HS-5 (cell line): Measurements from ENCODE around the gene CPA1.

Experiments used
- DNase-seq: peaks from one replicate; pipeline ENCODE4 v3.0.0-alpha.2; 2012; ENCODE audit warnings: low read depth

CPA1 gene

DNA sequence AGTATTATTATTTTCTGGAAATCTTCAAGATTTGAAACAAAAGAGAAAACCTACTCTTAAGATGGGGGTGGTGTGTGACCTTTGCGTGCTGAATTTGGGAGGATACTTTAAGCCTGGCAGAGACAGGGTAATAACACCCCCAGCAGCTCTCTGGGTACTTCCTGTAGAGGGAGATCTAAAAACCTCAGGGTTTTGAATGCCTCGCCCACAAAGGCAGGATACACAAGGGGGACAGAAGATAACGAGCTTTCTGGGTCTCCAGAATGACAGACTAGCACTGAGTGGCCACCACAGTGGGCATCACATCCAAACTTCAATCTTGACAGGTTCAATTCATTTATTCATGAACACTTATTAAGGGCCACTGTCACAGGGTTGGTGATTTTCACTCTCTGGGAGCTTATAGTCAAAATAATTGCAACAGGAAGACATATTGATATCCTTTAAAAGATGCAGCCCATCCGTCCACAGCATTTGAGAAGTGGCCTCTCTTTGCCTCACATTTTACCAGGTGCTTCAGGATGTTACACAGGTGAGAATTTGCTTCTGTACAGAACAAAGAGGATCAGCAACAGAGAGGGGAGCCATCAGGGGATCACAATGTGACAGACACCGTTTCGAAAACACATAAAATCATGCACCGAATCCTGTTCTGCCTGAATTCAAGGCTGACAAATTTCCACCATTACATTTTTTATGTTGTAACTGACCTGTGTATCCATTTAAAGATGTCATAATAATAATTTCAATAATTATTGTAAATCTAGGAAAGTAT is 14.3 kb downstream of the CPA1 start:
- no peak for DNase-seq

- DNase-seq = no peak
Observed at GRCh38 chr7:130395421-130395820, 15.1 kb downstream of the CPA1 start.

- no peak for DNase-seq
Observed at GRCh38 chr7:130396109-130396508, 15.8 kb downstream of the CPA1 start.

- DNase-seq = no peak
Observed at GRCh38 chr7:130397051-130397757, 16.9 kb downstream of the CPA1 start.

DNA sequence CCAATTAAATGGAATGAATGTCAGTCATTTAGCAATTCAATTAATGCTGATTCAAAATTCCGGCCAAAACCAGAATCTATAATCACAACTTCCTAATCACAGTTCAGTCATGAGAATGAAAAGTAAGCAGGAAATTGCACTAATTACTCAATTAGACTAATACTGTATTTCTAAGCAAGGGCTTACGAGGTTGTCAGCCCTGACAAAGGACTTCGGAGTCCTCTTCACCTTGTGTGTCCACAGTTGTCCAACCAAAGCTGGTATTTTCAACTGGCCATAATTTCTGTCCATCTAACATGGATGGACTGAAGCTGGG is 17.4 kb downstream of the CPA1 start:
- DNase-seq = no peak

- no peak for DNase-seq
Observed at GRCh38 chr7:130398526-130399090, 18.3 kb downstream of the CPA1 start.

DNA sequence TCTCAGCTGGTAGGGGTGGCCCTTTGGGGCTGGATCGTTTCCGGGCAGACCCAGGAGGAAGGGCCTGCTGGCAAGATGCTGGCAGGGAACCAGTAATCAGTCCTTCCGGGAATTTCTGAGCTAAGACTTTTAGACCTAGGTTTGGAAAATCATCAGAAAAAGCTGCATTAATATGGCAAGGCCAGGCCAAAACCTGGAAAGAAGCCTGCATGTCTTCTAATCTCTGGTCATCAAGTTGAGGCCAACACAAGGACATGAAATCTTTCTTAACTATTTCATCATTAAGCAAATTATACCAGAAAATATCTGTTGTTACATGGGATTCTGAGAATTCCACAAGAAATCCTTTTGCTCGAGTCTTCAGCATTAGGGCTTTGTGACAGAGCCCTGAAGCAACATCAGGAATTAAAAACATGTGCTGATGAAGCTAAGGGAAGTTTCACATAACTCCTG is 19.9 kb downstream of the CPA1 start:
- no peak for DNase-seq

- no peak for DNase-seq
Observed at GRCh38 chr7:130401101-130401500, 20.8 kb downstream of the CPA1 start.

DNA sequence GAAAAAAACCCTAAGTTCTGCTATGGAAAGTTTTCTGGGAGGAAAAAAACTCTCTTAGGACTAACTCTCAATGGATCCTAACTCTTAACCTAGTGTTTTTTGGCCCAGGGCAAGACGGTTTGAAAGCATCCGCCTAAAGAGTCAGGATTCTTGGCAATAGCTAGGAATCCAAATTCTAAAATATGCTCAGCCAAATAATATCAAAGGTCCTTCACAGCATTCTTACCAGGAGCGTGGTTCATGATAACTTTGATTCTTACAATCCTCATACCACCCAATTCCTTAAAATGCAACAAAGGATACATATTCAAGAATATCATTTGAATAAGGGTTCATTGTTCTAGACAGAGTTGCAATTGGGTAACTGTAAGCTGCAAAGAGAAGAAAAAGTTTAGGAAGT is 21.3 kb downstream of the CPA1 start:
- DNase-seq = no peak

DNA sequence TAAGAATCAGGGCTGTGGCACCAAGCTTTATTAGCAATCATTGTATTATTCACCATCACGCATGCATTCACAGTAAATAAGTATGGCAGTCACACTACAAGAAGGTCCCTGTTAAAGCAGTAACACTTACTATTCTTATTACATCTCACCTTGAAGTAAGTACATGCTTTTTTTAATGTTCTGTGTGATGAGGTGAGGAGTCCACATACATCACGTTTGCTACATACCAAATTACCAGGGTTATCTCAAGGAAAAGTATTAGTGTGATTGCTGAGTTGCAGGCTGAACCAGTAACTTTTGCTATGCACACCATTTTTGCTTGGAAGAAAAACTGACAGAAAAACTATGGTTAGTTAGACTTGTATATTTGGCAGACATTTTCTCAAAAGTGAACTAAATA is 24.7 kb downstream of the CPA1 start:
- DNase-seq = no peak

DNA sequence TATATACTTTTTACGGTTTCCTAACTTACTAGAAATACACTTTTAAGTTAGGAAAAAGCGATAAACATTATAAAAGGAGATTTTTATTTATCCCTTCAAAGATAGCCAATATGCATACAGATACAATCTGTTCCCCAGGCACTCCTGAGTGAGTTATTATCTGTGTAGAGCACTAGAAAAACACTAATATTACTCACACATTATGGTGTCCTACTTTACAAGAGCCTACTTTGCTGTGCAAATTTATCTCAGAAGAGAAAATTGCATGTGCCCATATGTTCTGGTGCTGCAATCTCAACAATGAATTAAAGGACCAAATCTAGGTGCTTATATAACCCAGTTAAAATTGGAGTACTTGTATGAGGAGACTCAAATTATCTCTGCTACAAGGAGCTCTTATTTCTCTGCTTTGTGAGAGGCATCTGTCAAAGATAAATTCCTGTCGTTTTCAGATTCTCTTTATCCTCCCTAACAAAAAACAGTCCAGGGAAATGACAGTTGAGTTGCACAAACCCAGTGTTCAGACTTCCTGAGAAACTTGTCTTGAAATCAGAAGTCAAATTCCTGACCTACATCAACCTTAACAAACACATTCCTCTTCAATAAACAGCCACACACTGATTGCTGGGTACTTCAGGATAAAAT is 28.9 kb downstream of the CPA1 start:
- DNase-seq = no peak

GRCh38 chr7:130409712-130410072 is 29.4 kb downstream of the CPA1 start:
- no peak for DNase-seq

DNA sequence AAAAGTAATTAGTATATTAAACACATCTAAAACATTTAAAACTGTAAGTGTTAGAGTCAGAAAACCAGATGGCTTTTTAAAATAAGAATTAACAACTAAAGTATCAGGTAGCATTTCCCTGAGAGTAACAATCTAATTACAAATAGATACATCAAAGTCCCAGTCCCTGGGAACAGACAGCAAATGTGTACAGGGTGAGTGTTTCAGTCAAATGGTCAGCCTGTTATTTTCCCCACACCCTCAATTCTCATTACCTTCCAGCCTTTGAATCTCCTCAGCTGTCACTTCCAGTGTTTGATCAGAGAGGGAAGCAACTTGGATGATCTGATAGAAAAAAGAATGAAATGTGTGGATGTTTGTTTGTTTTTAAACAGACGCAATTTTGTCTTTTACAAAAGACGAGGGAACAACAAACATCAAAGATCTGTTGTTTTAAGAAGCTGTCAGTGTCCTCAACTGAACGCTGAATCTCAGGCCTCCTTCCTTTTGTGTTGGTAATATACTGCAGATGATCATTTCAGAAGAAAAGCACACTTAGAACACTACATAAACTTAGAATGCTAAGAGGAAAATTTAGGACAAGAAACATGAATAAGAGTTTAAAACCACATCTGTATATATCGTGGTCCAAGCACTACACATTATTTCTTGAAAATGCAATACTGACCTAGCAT is 30.7 kb downstream of the CPA1 start:
- DNase-seq = no peak

- DNase-seq = no peak
Observed at GRCh38 chr7:130413201-130413600, 32.9 kb downstream of the CPA1 start.

GRCh38 chr7:130415006-130415405 is 34.7 kb downstream of the CPA1 start:
- DNase-seq = no peak

DNA sequence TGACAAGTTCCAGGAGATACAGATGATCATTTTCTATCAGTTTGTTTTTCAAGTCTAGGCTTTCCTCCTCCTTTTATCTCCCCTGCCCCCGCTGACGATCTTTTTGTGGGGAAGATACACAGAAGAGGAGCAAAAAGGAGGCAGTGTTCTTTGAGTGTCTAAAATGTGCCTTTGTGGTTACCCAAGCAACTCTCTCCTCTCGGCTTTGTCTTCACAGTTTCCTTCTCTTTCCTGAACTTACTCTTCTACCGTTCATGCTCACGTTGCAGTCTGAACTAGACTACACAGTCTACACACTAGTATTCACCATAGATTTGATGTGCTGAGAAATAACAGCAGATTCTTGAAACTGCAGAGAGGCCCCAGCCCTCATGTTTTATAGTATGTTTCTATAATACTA is 36.9 kb downstream of the CPA1 start:
- DNase-seq = no peak

DNA sequence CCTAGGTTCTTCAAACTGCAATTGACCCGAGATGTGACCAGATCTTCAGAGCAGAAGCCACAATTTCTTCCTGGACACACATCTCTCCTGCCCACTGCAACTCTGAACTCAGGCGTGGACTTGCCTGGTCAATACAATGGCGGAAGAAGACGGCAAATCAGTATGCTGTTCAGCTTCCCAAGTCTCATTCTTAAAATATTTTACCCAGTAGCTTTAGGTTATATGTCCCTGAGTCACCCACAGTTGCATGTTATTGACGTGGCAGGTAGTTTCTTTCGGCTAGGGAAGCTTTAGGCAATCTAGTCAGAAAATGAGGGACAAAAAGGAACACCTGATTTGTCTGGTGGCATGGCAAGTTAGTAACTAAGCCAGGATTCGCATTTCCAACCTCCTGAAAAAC is 38.0 kb downstream of the CPA1 start:
- no peak for DNase-seq

GRCh38 chr7:130419658-130420057 is 39.4 kb downstream of the CPA1 start:
- no peak for DNase-seq

DNA sequence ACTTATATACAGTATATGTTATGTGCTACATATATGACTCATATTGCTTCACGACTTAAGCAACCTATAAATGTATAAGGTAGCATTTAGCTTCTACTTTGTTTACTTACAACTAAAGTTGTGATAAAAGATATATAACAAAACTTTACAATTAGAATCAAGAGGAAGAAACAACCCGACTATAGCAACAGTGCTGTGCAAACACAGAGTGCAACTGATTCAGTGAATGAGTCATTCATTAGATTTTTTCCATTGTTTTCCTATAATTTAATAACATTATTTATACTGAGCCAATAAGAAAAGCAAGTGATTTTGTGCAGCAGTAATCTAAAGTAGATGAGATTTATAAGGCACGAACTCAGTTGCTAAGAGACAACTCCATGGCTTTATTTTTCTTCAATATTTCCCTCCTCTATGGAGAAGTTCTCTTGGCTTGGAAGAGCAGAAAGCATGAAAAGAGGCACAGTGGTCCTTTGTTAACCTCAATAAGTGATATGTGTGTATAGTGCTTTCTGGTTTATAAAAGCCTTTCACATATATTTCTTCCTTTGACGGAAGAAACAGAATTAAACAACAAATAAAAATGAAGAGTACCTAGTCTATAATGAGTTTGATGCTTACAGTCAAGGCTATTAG is 40.8 kb downstream of the CPA1 start:
- no peak for DNase-seq

DNA sequence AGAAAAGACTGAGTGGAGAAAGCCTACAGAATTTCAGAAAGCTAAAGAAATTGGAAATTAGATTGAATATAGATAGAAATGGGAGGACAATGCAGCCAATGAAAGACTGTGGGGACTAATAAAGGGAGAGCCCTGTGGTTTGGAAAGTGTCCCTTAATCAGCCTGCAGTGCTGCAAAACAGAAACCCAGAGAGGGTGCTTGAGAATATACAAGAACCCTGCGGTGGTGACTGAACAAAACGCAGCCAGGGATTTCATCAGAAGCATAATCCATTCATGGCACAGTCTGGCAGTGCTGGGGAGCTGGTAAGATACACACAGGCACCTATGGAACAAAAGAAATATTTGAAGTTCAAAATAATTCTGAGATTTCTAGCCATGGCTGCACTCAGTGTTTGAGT is 41.4 kb downstream of the CPA1 start:
- DNase-seq = no peak

DNA sequence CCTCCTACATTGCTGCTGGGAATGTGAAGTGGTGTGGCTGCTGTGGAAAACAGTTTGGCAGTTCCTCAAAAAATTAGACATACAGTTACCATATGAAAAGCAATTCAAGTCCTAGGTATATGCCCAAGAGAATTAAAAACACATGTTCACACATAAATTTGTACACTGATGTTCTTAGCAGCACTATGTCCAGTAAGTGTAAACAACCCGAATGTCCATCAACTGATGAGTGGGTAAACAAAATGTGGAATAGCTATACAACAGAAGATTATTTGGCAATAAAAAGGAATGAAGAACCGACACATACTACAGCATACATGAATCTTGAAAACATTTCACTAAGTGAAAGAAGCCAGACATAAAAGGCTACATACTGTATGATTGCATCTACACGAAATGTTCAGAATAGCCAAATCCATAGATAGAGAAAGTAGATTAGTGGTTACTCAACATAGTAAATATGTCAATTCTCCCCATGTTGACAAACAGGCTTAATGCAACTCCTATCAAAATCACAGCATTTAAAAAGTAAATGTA is 43.3 kb downstream of the CPA1 start:
- no peak for DNase-seq

- DNase-seq = no peak
Observed at GRCh38 chr7:130425796-130426195, 45.5 kb downstream of the CPA1 start.
